ENCODE measurements around the gene BRCA1.
"Not testable (repeated sequence)": the region's sequence is repeated elsewhere in the genome, so short reads cannot be mapped to it uniquely, and the experiment has no call there.

Gene BRCA1

DNA sequence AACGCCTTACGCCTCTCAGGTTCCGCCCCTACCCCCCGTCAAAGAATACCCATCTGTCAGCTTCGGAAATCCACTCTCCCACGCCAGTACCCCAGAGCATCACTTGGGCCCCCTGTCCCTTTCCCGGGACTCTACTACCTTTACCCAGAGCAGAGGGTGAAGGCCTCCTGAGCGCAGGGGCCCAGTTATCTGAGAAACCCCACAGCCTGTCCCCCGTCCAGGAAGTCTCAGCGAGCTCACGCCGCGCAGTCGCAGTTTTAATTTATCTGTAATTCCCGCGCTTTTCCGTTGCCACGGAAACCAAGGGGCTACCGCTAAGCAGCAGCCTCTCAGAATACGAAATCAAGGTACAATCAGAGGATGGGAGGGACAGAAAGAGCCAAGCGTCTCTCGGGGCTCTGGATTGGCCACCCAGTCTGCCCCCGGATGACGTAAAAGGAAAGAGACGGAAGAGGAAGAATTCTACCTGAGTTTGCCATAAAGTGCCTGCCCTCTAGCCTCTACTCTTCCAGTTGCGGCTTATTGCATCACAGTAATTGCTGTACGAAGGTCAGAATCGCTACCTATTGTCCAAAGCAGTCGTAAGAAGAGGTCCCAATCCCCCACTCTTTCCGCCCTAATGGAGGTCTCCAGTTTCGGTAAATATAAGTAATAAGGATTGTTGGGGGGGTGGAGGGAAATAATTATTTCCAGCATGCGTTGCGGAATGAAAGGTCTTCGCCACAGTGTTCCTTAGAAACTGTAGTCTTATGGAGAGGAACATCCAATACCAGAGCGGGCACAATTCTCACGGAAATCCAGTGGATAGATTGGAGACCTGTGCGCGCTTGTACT is at the start of gene BRCA1:
Gene BRCA1 (minus strand): TSS at position 232 of the 834 bp plus-strand sequence. CDS start 1,268 bp downstream, outside the sequence.
- TF ChIP-seq, protein P1, sequence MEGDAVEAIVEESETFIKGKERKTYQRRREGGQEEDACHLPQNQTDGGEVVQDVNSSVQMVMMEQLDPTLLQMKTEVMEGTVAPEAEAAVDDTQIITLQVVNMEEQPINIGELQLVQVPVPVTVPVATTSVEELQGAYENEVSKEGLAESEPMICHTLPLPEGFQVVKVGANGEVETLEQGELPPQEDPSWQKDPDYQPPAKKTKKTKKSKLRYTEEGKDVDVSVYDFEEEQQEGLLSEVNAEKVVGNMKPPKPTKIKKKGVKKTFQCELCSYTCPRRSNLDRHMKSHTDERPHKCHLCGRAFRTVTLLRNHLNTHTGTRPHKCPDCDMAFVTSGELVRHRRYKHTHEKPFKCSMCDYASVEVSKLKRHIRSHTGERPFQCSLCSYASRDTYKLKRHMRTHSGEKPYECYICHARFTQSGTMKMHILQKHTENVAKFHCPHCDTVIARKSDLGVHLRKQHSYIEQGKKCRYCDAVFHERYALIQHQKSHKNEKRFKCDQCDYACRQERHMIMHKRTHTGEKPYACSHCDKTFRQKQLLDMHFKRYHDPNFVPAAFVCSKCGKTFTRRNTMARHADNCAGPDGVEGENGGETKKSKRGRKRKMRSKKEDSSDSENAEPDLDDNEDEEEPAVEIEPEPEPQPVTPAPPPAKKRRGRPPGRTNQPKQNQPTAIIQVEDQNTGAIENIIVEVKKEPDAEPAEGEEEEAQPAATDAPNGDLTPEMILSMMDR (IDR thresholded peaks at IDR 0.05), result no peak
- H3K27ac ChIP-seq, result peak within 1 kb of the TSS; percentile 54 to 90
- DNase-seq (ENCODE audit: low spot score), result peak; percentile 95
- H3K4me3 ChIP-seq, result peak within 1 kb of the TSS; percentile 80

DNA sequence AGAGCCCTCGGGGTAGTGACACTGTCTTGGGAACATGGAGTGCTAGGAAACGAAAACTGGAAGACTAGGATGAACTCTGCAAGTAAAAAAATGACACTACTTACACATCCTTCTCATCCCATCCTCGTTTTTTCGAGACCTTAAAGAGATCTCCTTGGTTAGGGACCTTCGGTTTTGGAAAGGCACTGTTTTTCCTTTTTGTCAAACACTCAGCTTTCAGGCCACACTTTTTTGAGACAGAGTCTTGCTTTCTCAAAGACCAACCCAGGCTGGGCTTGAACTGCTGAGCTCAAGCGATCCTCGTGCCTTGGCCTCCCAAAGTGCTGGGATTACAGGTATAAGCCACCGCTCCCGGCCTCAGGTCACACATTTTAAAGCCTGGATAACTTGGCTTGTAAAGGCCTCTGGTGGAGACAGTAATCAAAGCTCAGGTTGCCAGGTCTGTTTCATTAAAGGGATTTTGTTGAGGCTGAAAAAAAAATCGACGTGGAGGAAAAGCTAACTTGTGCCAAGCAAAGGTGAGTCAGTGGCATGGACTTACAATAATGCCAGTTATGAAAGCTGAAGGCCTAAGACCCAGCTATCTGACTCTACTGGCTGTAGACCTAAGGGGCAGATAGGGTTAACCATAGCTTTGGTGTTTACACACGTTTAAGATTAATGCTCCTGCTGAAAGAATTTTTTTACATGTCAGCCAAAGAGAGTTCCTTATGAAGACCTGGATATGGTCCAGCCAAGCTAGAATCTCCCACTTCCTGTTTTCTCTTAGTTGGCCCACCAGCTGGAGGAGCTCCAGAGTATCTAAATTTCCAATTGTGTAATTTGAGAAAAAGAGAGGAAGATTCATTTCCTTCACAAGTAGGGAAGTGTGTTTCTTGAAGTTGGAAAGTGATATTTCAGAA is 46.7 kb upstream of the BRCA1 start:
- DNase-seq (ENCODE audit: low spot score), result peak; percentile 72
- Histone ChIP-seq H3K27ac (peak overlapping the region; percentile 98 to 99), H3K4me3 (peak overlapping the region; percentile 89)
- TF ChIP-seq, protein P1 (IDR thresholded peaks at IDR 0.05), result no peak

GRCh38 chr17:43170766-43171585 is 45.8 kb upstream of the BRCA1 start, which contains the start of gene NBR1:
NBR1 (plus strand) TSS chr17:43171214; CDS start chr17:43175800, 4,586 bp downstream.
- Histone ChIP-seq H3K27ac (peak within 1 kb of the TSS; percentile 98 to 99), H3K4me3 (peak within 1 kb of the TSS; percentile 89)
- DNase-seq (ENCODE audit: low spot score), result peak; percentile 96
- TF ChIP-seq, protein P1 (IDR thresholded peaks at IDR 0.05), result no peak

DNA sequence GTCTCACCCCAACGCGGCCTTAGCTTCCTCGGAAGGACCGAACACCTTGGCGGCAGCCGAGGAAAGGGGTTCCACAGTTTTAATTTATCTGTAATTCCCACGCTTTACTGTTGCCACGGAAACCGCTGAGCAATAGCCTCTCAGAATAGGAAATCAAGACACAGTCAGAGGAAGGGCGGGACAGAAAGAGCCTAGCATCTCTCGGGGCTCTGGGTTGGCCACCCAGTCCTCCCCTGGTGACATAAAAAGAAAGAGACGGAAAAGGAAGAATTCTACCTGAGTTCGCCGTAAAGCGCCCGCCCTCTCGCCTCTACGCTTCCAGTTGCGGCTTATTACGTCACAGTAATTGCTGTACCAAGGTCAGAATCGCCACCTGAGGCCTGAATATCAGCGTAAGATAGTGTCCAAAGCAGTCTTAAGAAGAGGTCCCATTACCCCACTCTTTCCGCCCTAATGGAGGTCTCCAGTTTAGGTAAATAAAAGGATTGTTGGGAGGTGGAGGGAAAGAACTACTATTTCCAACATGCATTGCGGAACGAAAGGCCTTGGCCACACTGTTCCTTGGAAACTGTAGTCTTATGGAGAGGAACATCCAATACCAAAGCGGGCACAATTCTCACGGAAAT is 45.1 kb upstream of the BRCA1 start:
- peak; percentile 96 for DNase-seq (ENCODE audit: low spot score)
- TF ChIP-seq, protein P1 (IDR thresholded peaks at IDR 0.05), result no peak
- H3K4me3 ChIP-seq, result peak overlapping the region; percentile 89
- H3K27ac ChIP-seq, result peak overlapping the region; percentile 98 to 99

DNA sequence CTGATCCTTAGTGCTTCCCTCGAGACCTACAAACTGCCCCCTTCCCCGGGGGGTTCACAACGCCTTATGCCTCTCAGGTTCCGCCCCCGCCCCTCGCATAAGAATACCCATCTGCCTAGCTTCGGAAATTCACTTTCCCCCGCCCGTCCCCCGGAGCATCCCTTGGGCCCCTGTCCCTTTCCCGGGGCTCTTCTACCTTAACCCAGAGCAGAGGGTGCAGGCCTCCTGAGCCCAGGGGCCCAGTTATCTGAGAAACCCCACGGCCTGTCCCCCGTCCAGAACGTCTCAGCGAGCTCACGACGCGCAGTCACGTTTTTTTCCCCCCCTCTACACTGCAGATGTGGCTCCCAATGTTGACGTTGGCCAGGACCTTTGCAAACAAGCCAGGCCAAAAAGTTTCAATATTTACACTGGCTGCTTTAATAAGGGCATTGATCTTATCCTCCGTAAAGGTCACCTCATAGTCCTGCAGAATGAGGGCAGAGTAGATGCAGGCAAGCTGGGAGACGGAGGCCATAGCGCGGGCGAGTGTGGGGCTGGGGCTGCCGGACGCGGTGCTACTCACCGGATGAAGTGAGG is 44.5 kb upstream of the BRCA1 start:
- peak; percentile 75 for DNase-seq (ENCODE audit: low spot score)
- TF ChIP-seq, protein P1 (IDR thresholded peaks at IDR 0.05), result no peak
- H3K27ac ChIP-seq, result peak overlapping the region; percentile 98 to 99
- H3K4me3 ChIP-seq, result peak overlapping the region; percentile 89

DNA sequence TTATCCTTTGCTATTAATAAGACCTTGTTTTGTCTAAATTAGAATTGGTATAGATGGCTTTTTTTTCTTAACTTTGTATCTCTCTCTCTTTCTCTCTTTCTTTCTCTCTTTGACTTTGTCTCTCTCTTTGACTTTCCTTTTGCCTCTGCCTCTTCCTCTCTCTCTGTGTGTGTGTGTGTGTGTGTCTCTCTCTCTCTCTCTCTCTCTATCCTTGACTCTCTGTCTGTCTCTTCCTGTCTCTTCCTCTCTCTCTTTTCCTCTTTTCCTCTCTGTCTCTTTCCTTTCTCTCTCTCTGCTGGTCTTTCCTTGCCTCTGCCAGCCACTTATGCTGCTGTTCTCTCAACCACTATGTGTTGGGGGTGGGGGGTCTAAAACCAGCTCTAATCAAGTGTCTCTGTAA is 40.8 kb upstream of the BRCA1 start:
- H3K27ac ChIP-seq; DNase-seq (ENCODE audit: low spot score); H3K4me3 ChIP-seq: not testable (repeated sequence)

DNA sequence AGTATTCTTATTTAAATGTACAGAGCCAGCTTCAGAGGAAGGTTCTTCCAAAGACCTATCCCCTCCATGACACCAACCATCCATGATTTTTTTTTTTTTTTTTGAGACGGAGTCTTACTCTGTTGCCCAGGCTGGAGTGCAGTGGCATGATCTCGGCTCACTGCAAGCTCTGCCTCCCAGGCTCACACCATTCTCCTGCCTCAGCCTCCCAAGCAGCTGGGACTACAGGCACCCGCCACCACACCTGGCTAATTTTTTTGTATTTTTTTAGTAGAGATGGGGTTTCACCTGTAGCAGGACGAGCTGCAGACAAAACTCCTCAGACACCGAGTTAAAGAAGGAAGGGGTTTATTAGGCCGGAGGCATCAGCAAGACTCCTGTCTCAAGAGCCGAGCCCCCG is 34.8 kb upstream of the BRCA1 start:
- not testable (repeated sequence) for DNase-seq (ENCODE audit: low spot score); H3K4me3 ChIP-seq; H3K27ac ChIP-seq

DNA sequence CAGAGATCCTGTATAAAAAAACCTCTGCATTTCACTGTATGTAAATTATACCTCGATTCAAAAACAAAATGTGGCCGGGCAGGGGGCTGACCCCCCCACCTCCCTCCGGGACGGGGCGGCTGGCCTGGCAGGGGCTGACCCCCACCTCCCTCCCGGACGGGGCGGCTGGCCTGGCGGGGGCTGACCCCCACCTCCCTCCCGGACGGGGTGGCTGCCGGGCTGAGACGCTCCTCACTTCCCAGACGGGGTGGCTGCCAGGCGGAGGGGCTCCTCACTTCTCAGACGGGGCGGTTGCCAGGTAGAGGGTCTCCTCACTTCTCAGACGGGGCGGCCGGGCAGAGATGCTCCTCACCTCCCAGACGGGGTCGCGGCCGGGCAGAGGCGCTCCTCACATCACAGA is 34.1 kb upstream of the BRCA1 start:
- H3K4me3 ChIP-seq; DNase-seq (ENCODE audit: low spot score); H3K27ac ChIP-seq: not testable (repeated sequence)

Data from coronary artery (tissue), 2 donors.